Esophagus (tissue), 2 donors: ENCODE measurements around the gene ZSCAN22. TPM values are rescaled to one million over a fixed set of nuclear protein-coding genes. Genes with fewer than 3 reads are reported as not detected.

Experiments
- H3K27ac ChIP-seq, 2 donors: one replicate each; pipeline ENCODE4 v1.5.1; 2013; ENCODE audit warnings: low read depth in 2 of 2, mild to moderate bottlenecking in 2 of 2, inconsistent platforms in 1 of 2, low read length in 1 of 2, moderate library complexity in 1 of 2
- H3K27me3 ChIP-seq, 2 donors: one replicate each; pipeline ENCODE4 v1.6.1; 2013; ENCODE audit warnings: low read length in 2 of 2, control low read depth in 1 of 2, mild to moderate bottlenecking in 1 of 2; ENCODE audit not compliant: insufficient read depth in 2 of 2, control insufficient read depth in 1 of 2
- H3K36me3 ChIP-seq, 2 donors: one replicate each; pipeline ENCODE4 v1.6.1; 2013; ENCODE audit warnings: low read length in 1 of 2; ENCODE audit not compliant: control insufficient read depth in 2 of 2, insufficient read depth in 2 of 2
- H3K4me1 ChIP-seq, 2 donors: one replicate each; pipeline ENCODE4 v1.6.1; 2013; ENCODE audit warnings: low read length in 1 of 2; ENCODE audit not compliant: control insufficient read depth in 2 of 2, insufficient read depth in 2 of 2
- H3K4me3 ChIP-seq, 2 donors: one replicate each; pipeline ENCODE4 v1.5.1; 2013; ENCODE audit warnings: low read length in 2 of 2, mild to moderate bottlenecking in 2 of 2, low read depth in 1 of 2, moderate library complexity in 1 of 2
- H3K9me3 ChIP-seq, 2 donors: one replicate each; pipeline ENCODE4 v1.6.1; 2013; ENCODE audit warnings: mild to moderate bottlenecking in 2 of 2, low read depth in 1 of 2, low read length in 1 of 2, moderate library complexity in 1 of 2; ENCODE audit not compliant: control insufficient read depth in 2 of 2, insufficient read depth in 1 of 2
- WGBS, 2 donors: extraction: QIAGEN DNeasy Blood & Tissue Kit; methylation state at CpG; one replicate each; pipeline ENCODE4 v1.1.7; 2013; 5-methylcytosine and 5-hydroxymethylcytosine counted together
- polyA plus RNA-seq, 2 donors: library from polyadenylated mRNA; stranded (reverse); fragments of 200-250 nt; gene quantifications; one replicate each; pipeline ENCODE4 v1.2.3, GENCODE V29; 2013
- donor health status: healthy with polysubstance abuse.
- donor health status: Bipolar disorder and iron deficiency.

The ZSCAN22 gene
- polyA plus RNA-seq, 2 donors: 0.87 to 1.0 TPM

DNA sequence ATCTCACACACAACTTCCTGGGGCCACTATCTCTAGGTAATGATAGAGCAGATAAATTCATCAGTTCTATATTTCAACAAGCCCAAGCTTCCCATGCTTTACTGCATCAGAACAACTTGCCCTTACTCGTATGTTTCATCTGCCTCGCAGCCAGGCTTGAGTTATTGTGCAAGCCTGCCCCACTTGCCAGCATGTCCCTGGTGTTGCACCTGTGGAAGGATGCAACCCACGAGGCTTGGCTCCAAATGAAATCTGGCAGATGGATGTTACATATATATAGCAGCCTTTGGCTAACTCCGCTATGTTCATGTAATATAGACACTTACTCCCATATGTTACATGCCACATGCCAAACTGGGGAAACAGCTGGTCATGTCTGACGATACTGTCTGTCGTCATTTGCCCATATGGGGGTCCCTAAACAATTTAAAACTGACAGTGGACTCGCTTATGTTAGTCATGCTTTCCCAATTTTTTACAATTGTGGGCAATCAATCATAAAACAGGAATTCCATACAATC, 15.4 kb upstream of the ZSCAN22 start:
- Histone ChIP-seq H3K4me1 (no peaks in the 10 kb centered on the region), H3K36me3 (peaks cover 23 to 27% of the 10 kb centered on the region in 2 donors), H3K9me3 (no peaks in the 10 kb centered on the region), H3K27ac (no peak overlapping the region), H3K4me3 (no peak overlapping the region), H3K27me3 (no peaks in the 10 kb centered on the region)
- 77 to 81% methylated on average over 7 of the region's 7 CpGs for WGBS, 2 donors

DNA sequence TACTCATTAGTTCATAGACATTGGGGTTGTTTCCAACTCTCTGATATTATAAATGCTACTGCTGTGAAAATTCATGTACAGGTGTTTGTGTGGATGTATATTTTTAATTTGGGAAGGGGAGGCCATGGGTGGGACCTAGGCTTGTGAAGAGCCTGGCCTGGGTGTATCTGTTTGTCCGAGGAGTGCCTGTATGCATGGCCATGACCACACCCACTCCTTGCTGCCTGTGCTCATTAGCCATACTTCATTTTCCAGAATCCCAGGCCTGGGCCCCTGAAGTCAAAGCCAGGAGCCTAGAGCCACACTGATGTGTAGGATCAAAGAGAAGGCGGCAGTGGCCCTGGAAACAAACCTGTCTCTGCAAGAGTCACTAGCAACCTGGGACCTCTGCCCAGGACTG, 11.2 kb upstream of the ZSCAN22 start:
- Histone ChIP-seq H3K27ac (no peak overlapping the region), H3K27me3 (no peaks in the 10 kb centered on the region), H3K36me3 (peaks cover 17 to 24% of the 10 kb centered on the region in 2 donors), H3K4me3 (no peak overlapping the region), H3K4me1 (peaks cover 0 to 17% of the 10 kb centered on the region in 2 donors), H3K9me3 (peaks cover 0 to 3% of the 10 kb centered on the region in 2 donors)
- WGBS, 2 donors: 93 to 94% methylated on average over 2 of the region's 2 CpGs

DNA sequence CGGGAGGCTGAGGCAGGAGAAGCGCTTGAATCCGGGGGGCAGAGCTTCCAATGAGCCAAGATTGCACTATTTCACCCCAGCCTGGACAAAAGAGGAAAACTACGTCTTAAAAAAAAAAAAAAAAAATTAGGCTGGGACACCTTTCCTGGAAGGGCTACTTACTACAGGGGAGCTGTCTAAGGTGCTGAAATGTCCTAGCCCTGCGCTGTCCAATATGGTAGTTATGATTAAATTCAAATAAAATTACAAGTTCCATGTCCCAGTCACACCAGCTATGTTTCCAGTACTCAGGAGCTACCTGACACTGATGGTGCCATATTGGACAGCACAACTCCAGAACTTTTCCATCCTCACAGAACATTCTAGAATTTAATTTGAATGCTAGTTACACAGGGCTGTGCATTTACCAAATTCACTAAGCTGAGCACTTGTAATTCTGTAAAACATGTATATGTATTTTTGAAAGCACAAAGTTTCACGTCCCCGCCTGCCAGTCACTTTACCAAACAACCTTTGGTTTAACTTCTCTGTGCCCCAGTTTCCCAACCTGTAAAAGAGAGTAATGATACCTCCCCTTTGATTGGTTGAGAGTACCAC, 9.2 kb upstream of the ZSCAN22 start:
- Histone ChIP-seq H3K27me3 (no peaks in the 10 kb centered on the region), H3K36me3 (peaks cover 8 to 13% of the 10 kb centered on the region in 2 donors), H3K27ac (no peak overlapping the region), H3K9me3 (peaks cover 0 to 3% of the 10 kb centered on the region in 2 donors), H3K4me3 (no peak overlapping the region), H3K4me1 (peaks cover 0 to 17% of the 10 kb centered on the region in 2 donors)
- 73% methylated on average over 7 of the region's 7 CpGs for WGBS, 2 donors

DNA sequence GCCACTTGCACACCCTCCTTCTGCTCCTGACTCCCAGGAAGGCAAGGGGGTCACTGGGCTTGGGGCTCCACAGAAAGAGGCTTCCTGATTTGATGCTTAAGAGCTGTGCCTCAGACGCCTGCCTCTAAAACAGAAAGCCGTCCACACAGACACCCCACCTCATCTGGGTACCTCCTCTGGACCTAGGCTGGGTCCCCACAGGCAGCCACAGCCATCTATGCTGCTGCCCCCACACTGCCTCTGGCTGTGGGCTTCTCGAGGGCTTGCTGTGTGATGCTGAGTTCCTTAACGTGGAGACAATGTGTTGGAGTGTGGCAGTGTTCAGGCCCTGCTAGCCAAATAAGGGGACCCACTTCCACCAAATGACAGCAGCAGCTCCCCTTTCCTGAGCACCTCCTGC, 8.5 kb upstream of the ZSCAN22 start:
- Histone ChIP-seq H3K9me3 (peaks cover 0 to 3% of the 10 kb centered on the region in 2 donors), H3K4me1 (peaks cover 0 to 17% of the 10 kb centered on the region in 2 donors), H3K27ac (no peak overlapping the region), H3K36me3 (peaks cover 5 to 9% of the 10 kb centered on the region in 2 donors), H3K4me3 (no peak overlapping the region), H3K27me3 (no peaks in the 10 kb centered on the region)
- WGBS, 2 donors: 80 to 84% methylated on average over 4 of the region's 4 CpGs

DNA sequence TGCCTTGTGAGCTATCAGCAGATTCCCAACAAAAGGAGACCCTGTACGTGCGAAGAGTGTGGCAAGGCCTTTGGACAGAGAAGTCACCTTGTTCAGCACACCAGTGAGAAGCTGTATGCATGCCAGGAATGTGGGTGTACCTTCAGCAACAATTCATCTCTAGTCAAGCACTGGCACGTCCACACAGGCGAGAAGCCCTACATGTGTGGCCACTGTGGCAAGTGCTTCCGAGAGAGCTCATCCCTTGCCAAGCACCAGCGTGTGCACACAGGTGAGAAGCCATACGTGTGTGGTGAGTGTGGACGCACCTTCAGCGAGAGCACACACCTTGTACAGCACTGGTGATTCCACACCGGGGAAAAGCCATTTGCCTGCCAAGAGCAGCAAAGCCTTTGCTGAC, 7.6 kb upstream of the ZSCAN22 start:
- Histone ChIP-seq H3K27ac (peak overlapping the region; percentile 52 to 59), H3K4me1 (peaks cover 0 to 17% of the 10 kb centered on the region in 2 donors), H3K27me3 (no peaks in the 10 kb centered on the region), H3K9me3 (peaks cover 0 to 3% of the 10 kb centered on the region in 2 donors), H3K36me3 (peaks cover 5 to 9% of the 10 kb centered on the region in 2 donors), H3K4me3 (no peak overlapping the region)
- 63 to 80% methylated on average over 10 of the region's 10 CpGs for WGBS, 2 donors

DNA sequence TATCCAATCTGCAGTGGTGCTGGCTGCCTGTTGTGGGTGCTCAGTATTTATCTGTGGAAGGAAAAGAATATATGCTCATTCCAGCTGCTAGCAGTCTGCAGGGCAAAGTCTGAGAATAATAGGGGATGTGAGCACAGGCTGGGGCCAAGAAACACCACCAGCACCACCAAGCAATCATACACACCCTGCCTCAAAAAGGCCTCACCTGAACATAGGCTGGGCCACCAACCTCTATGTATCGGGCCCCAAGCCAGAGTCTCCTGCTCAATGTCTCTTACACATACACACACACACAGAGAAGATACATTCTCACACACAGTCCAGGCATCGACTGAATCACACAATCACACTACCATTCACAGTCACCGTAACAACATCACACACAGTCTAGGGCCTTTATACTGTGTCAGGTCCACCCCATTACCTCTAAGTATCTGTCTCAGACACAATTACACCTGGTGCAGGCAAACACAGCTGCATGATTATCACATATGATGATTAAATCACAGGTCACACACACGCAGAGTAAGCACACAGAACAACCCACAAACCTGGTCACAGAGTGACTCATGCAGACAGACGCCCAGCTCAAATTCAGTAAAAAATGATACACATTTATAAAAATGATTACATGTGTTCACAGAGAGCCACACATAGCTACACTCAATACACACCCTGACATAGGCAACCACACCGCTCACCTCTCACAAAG, 1.3 kb upstream of the ZSCAN22 start:
- Histone ChIP-seq H3K9me3 (no peaks in the 10 kb centered on the region), H3K27ac (peak overlapping the region in 1 of 2 donors; percentile 29), H3K36me3 (no peaks in the 10 kb centered on the region), H3K4me3 (peak overlapping the region in 1 of 2 donors; percentile 86), H3K27me3 (no peaks in the 10 kb centered on the region), H3K4me1 (peaks cover 0 to 8% of the 10 kb centered on the region in 2 donors)
- 66 to 67% methylated on average over 6 of the region's 6 CpGs for WGBS, 2 donors

DNA sequence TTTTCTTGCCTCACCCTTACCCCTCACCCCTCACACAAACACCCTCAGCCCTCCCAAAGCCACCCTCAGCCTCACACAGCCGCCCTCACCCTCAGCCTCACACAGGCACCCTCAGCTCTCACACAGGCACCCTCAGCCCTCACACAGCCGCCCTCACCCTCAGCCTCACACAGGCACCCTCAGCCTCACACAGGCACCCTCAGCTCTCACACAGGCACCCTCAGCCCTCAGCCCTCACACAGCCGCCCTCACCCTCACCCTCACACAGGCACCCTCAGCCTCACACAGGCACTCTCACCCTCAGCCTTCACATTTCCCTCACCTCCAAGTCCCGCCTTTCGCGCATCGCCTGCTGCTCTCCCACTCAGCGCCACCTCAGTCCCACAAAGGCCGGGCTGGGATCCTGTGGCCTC, 287 bp upstream of the ZSCAN22 start:
- Histone ChIP-seq H3K27ac (peak overlapping the region; percentile 78 to 94), H3K9me3 (no peaks in the 10 kb centered on the region), H3K27me3 (no peaks in the 10 kb centered on the region), H3K4me3 (peak overlapping the region; percentile 86 to 95), H3K36me3 (no peaks in the 10 kb centered on the region), H3K4me1 (peaks cover 0 to 8% of the 10 kb centered on the region in 2 donors)
- 3 to 5% methylated on average over 9 of the region's 9 CpGs for WGBS, 2 donors

DNA sequence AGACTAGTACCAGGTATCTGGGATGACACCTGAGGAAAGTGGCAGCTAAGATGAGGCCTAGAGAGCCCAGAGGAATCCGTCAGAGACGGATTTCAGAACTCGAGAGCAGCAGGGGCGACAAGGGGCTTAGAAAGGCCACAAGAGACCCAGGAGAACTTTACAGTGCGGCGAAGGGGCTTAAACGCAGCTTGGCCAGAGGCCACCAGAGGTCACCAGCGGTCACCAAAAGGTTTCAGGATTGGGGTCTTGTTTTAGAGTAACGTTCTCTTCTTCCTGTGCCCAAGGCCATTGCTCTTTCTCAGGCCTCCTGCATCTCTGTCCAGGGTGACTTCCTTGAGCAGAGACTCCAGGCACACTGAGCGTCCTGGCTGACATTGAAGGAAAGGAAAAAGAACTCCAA, 2.2 kb downstream of the ZSCAN22 start:
- 70 to 72% methylated on average over 10 of the region's 10 CpGs for WGBS, 2 donors
- H3K4me1 ChIP-seq: peaks cover 0 to 8% of the 10 kb centered on the region in 2 donors

DNA sequence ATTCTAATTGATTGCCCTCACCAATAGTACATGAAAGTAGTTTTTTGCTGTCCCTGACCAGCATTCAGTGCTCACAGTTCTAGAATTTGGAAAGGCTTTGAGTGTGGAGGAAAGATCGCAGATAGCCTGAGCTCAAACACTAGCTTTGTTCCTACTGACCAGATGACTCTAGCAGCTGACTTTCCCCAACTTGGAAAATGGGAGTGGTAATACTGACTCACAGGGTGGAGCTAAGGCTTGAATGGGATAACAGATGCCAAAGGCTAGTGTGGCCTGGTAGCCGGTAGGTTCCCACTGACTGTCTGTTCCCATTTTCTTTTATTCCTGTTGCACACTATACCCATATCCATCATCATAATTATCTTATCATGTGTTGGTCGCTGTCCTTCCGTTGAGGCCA, 3.7 kb downstream of the ZSCAN22 start:
- Histone ChIP-seq H3K36me3 (peaks cover 4 to 5% of the 10 kb centered on the region in 2 donors), H3K4me3 (no peak overlapping the region), H3K27ac (no peak overlapping the region), H3K9me3 (no peaks in the 10 kb centered on the region), H3K27me3 (no peaks in the 10 kb centered on the region), H3K4me1 (peaks cover 0 to 8% of the 10 kb centered on the region in 2 donors)
- WGBS, 2 donors: 66 to 84% methylated on average over 4 of the region's 4 CpGs

More for the DNA sequence above, 2.2 kb downstream of the ZSCAN22 start:
- Histone ChIP-seq H3K9me3 (no peaks in the 10 kb centered on the region), H3K36me3 (no peaks in the 10 kb centered on the region), H3K27me3 (no peaks in the 10 kb centered on the region), H3K27ac (no peak overlapping the region), H3K4me3 (no peak overlapping the region)
